Measurements from ENCODE around the gene TERC. TPM values are rescaled to one million over a fixed set of nuclear protein-coding genes. Genes with fewer than 3 reads are reported as not detected.

TERC gene
- total RNA-seq, 6 experiments from 2014 or later = 9.7 to 24.5 (median 13.3) TPM

GRCh38 chr3:169755488-169755887 is 9.4 kb downstream of the TERC start:
- peaks cover 11% of the 10 kb centered on the region for H3K27me3 Mint-ChIP-seq (ENCODE audit: insufficient read depth)
- no peak overlapping the region for H3K4me3 Mint-ChIP-seq
- no peak for DNase-seq
- no peak for TF ChIP-seq CTCF (IDR thresholded peaks at IDR 0.05)
- no peaks in the 10 kb centered on the region; the same call in 1 of the 2 replicates for H3K9me3 Mint-ChIP-seq
- no peak overlapping the region for H3K27ac Mint-ChIP-seq
- H3K36me3 Mint-ChIP-seq (ENCODE audit: low read depth) = peaks cover 11% of the 10 kb centered on the region; the same call in 1 of the 2 replicates
- H3K4me1 Mint-ChIP-seq (ENCODE audit: low read depth) = peaks cover 18% of the 10 kb centered on the region

- peaks cover 11% of the 10 kb centered on the region for H3K4me1 Mint-ChIP-seq (ENCODE audit: low read depth)
- no peak for DNase-seq
- peaks cover 15% of the 10 kb centered on the region for H3K27me3 Mint-ChIP-seq (ENCODE audit: insufficient read depth)
- H3K4me3 Mint-ChIP-seq = no peak overlapping the region
- TF ChIP-seq CTCF (IDR thresholded peaks at IDR 0.05) = no peak
- H3K27ac Mint-ChIP-seq = no peak overlapping the region
- H3K9me3 Mint-ChIP-seq = no peaks in the 10 kb centered on the region
- peaks cover 4% of the 10 kb centered on the region; the same call in 1 of the 2 replicates for H3K36me3 Mint-ChIP-seq (ENCODE audit: low read depth)
These were observed 10.1 kb downstream of the TERC start for GRCh38 chr3:169754711-169755110.

GRCh38 chr3:169751875-169752274 is 13.0 kb downstream of the TERC start:
- H3K27ac Mint-ChIP-seq = no peak overlapping the region
- no peak overlapping the region for H3K4me3 Mint-ChIP-seq
- H3K9me3 Mint-ChIP-seq = no peaks in the 10 kb centered on the region
- no peak for TF ChIP-seq CTCF (IDR thresholded peaks at IDR 0.05)
- no peaks in the 10 kb centered on the region for H3K36me3 Mint-ChIP-seq (ENCODE audit: low read depth)
- no peak for DNase-seq
- H3K27me3 Mint-ChIP-seq (ENCODE audit: insufficient read depth) = peaks cover 15% of the 10 kb centered on the region
- H3K4me1 Mint-ChIP-seq (ENCODE audit: low read depth) = no peaks in the 10 kb centered on the region

- DNase-seq = no peak
- TF ChIP-seq CTCF (IDR thresholded peaks at IDR 0.05) = no peak
- no peaks in the 10 kb centered on the region for H3K36me3 Mint-ChIP-seq (ENCODE audit: low read depth)
- peaks cover 22% of the 10 kb centered on the region for H3K27me3 Mint-ChIP-seq (ENCODE audit: insufficient read depth)
- H3K4me1 Mint-ChIP-seq (ENCODE audit: low read depth) = no peaks in the 10 kb centered on the region
- no peak overlapping the region for H3K4me3 Mint-ChIP-seq
- no peak overlapping the region for H3K27ac Mint-ChIP-seq
- H3K9me3 Mint-ChIP-seq = no peaks in the 10 kb centered on the region
These were observed 14.2 kb downstream of the TERC start for GRCh38 chr3:169750665-169751064.

GRCh38 chr3:169748670-169749069 is 16.2 kb downstream of the TERC start:
- H3K27me3 Mint-ChIP-seq (ENCODE audit: insufficient read depth) = peaks cover 22% of the 10 kb centered on the region
- H3K36me3 Mint-ChIP-seq (ENCODE audit: low read depth) = no peaks in the 10 kb centered on the region
- no peak for DNase-seq
- no peak overlapping the region for H3K4me3 Mint-ChIP-seq
- H3K27ac Mint-ChIP-seq = no peak overlapping the region
- H3K9me3 Mint-ChIP-seq = no peaks in the 10 kb centered on the region
- TF ChIP-seq CTCF (IDR thresholded peaks at IDR 0.05) = no peak
- H3K4me1 Mint-ChIP-seq (ENCODE audit: low read depth) = no peaks in the 10 kb centered on the region

GRCh38 chr3:169746924-169747323 is 17.9 kb downstream of the TERC start:
- H3K36me3 Mint-ChIP-seq (ENCODE audit: low read depth) = no peaks in the 10 kb centered on the region
- no peaks in the 10 kb centered on the region for H3K9me3 Mint-ChIP-seq
- no peaks in the 10 kb centered on the region for H3K4me1 Mint-ChIP-seq (ENCODE audit: low read depth)
- TF ChIP-seq CTCF (IDR thresholded peaks at IDR 0.05) = no peak
- H3K4me3 Mint-ChIP-seq = no peak overlapping the region
- DNase-seq = no peak
- peaks cover 20% of the 10 kb centered on the region for H3K27me3 Mint-ChIP-seq (ENCODE audit: insufficient read depth)
- H3K27ac Mint-ChIP-seq = no peak overlapping the region

All from HFFc6 (cell line).